SK-N-DZ (cell line): ENCODE data around the gene HSD11B1.
A peak's percentile ranks its signal among the peaks of the same experiment; 100 is the strongest.
"Not testable (repeated sequence)": the region's sequence is repeated elsewhere in the genome, so short reads cannot be mapped to it uniquely, and the experiment has no call there.

Source experiments
- DNase-seq: peaks from one replicate; pipeline ENCODE4 v3.0.0-alpha.2; 2015; ENCODE audit warnings: low spot score

HSD11B1 gene

GRCh38 chr1:209691237-209691636, 13.4 kb upstream of the HSD11B1 start:
- no peak for DNase-seq

- DNase-seq: no peak
These were observed 12.3 kb upstream of the HSD11B1 start for GRCh38 chr1:209692296-209692695.

- peak; percentile 63 for DNase-seq
These were observed 11.7 kb upstream of the HSD11B1 start for GRCh38 chr1:209692745-209693504.

- DNase-seq: no peak
These were observed 8.0 kb upstream of the HSD11B1 start for GRCh38 chr1:209696673-209697072.

- no peak for DNase-seq
These were observed 7.5 kb upstream of the HSD11B1 start for GRCh38 chr1:209697126-209697525.

- DNase-seq: not testable (repeated sequence)
These were observed 4.0 kb upstream of the HSD11B1 start for GRCh38 chr1:209700686-209701085.

GRCh38 chr1:209702832-209703231, 1.8 kb upstream of the HSD11B1 start:
- DNase-seq: no peak

GRCh38 chr1:209703834-209704504, 677 bp upstream of the HSD11B1 start:
- no peak for DNase-seq

GRCh38 chr1:209705033-209705598, 470 bp downstream of the HSD11B1 start:
- DNase-seq: no peak

GRCh38 chr1:209706622-209707021, 2.0 kb downstream of the HSD11B1 start:
- DNase-seq: no peak

GRCh38 chr1:209707308-209707707, 2.7 kb downstream of the HSD11B1 start:
- no peak for DNase-seq

GRCh38 chr1:209708297-209708696, 3.7 kb downstream of the HSD11B1 start:
- DNase-seq: no peak

- DNase-seq: no peak
These were observed 5.4 kb downstream of the HSD11B1 start for GRCh38 chr1:209710093-209710492.

- no peak for DNase-seq
These were observed 6.2 kb downstream of the HSD11B1 start for GRCh38 chr1:209710847-209711246.

- no peak for DNase-seq
These were observed 9.7 kb downstream of the HSD11B1 start for GRCh38 chr1:209714338-209714737.

- DNase-seq: no peak
These were observed 10.7 kb downstream of the HSD11B1 start for GRCh38 chr1:209715314-209715713.

- no peak for DNase-seq
These were observed 13.2 kb downstream of the HSD11B1 start for GRCh38 chr1:209717818-209718217.

- no peak for DNase-seq
These were observed 15.7 kb downstream of the HSD11B1 start for GRCh38 chr1:209720326-209720725.

GRCh38 chr1:209720826-209721225, 16.2 kb downstream of the HSD11B1 start:
- peak; percentile 8 for DNase-seq

GRCh38 chr1:209721323-209721722, 16.7 kb downstream of the HSD11B1 start:
- no peak for DNase-seq

- DNase-seq: no peak
These were observed 18.6 kb downstream of the HSD11B1 start for GRCh38 chr1:209723265-209723664.

GRCh38 chr1:209723756-209724693, 19.4 kb downstream of the HSD11B1 start:
- DNase-seq: no peak
